ENCODE data around the gene PPIP5K2.

DNA sequence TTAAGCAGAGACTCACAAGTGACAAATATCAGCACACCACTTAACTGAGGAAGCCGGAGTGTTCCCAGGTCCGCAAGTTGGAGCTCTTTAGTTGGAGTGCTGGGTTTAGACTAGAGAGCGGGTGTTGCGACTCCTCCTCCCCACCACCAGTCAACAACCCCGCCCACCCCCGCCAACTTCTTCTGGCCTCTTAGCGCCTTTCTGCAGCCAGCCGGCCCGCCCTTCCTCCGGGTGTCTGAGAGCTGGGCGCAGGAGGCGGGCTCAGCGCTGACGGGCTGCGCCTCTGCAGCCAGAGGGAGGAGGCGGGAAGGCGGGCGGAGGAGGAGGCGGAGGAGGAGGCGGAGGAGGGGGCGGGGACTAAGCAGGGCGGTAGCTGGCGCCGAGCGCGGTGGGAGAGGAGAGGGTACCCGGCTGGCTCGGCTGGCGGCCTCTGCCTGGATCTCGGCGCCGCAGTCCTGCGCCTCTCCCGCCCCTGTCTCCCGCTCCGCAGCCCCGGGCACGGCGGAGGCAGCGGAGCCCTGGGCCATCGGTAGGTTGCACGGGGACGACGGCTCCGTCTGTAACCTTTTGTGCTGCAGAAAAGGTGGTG lies 138.4 kb downstream of the PPIP5K2 start, which contains the start of gene MACIR:
- TF ChIP-seq POLR2A (IDR thresholded peaks at IDR 0.05): peak; percentile 54 to 81
- no peak for TF ChIP-seq CTCF (IDR thresholded peaks at IDR 0.05)
